GM18861 (cell line): Measurements from ENCODE around the gene SMTN.
"Not testable (repeated sequence)": the region's sequence is repeated elsewhere in the genome, so short reads cannot be mapped to it uniquely, and the experiment has no call there.

Source experiments
- ATAC-seq: cut with Tn5 transposase; IDR thresholded peaks from one replicate; pipeline ENCODE4 v1.9.1; 2021; ENCODE audit not compliant: unreplicated experiment

SMTN gene

GRCh38 chr22:31089160-31090100 is 8.3 kb downstream of the SMTN start:
- ATAC-seq: no peak

GRCh38 chr22:31090217-31091085 is 9.3 kb downstream of the SMTN start:
- no peak for ATAC-seq

DNA sequence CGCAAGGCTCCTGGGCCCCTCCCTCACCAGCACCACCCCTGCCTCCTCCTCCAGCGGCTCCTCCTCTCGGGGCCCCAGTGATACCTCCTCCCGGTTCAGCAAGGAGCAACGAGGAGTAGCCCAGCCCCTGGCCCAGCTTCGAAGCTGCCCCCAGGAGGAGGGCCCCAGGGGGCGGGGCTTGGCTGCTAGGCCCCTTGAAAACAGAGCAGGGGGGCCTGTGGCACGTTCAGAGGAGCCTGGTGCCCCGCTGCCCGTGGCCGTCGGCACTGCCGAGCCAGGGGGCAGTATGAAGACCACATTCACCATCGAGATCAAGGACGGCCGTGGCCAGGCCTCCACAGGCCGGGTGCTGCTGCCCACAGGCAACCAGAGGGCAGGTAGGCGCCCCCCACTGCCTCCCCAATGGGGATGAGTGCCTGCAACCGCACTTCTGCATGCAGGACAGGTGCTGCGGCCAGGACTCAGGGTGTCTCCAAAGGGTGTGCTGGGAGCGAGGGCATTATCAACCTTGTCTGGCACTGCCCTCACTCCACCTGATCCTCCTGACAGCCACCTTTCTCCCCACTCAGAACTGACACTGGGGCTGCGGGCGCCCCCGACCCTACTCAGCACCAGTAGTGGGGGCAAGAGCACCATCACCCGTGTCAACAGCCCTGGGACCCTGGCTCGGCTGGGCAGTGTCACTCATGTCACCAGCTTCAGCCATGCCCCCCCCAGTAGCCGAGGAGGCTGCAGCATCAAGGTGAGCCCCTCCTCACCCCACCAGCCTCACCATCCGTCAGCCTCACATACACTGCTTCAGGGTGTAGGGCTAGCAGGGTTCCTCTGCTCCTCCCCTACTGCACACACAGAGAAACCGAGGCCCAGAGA is 10.2 kb downstream of the SMTN start:
- ATAC-seq: no peak

DNA sequence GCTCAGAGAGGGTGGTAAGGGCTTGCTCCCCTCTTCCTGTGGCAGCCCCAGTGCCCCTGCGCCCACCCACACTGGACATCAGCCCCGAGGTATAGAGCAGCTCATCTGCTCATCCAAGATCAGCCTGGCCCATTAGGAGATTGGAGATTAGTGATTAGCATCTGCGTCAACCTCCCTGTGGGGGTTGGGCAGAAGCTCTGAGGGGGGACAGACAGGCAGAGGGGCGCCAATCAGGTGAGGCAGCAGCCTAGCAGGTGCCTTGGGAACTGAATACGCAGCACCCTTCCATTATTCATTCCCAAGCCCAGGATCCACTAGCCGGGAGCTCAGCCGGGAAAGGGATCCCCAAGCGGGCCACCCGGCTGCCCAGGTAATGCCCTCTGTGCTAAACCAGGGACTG is 11.0 kb downstream of the SMTN start:
- no peak for ATAC-seq

GRCh38 chr22:31093086-31093850 is 12.2 kb downstream of the SMTN start:
- no peak for ATAC-seq

GRCh38 chr22:31094021-31094551 is 13.0 kb downstream of the SMTN start:
- ATAC-seq: no peak

- ATAC-seq: no peak
These were observed 13.6 kb downstream of the SMTN start for GRCh38 chr22:31094741-31095140.

DNA sequence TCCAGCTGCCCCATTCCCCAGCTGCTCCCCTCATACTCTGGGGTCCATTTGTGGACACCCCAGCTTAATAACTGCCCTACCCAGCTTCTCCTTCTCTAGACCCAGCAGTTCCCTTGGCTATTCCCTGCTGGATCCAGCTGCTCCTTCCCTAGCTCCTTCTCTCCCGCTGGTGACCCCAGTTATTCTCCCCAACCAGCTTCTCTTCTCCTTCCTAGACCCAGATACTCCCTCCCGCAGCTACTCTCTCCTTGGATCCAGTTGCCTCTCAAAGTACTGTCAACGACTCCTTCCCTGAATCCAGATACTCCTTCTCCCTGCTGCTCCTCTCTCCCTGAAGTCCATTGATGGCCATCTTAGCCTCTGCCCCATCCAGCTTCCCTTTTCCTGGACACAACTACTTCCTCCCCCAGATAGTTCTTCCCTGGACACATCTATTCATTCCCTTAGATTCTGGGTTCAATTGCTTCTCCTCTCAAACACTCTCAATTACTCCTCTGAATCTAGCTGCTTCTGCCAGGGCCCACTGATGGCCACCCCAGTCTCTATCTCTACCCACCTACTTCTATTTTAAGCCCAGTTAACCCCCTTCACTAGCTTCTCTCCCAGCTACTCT is 14.6 kb downstream of the SMTN start:
- no peak for ATAC-seq

DNA sequence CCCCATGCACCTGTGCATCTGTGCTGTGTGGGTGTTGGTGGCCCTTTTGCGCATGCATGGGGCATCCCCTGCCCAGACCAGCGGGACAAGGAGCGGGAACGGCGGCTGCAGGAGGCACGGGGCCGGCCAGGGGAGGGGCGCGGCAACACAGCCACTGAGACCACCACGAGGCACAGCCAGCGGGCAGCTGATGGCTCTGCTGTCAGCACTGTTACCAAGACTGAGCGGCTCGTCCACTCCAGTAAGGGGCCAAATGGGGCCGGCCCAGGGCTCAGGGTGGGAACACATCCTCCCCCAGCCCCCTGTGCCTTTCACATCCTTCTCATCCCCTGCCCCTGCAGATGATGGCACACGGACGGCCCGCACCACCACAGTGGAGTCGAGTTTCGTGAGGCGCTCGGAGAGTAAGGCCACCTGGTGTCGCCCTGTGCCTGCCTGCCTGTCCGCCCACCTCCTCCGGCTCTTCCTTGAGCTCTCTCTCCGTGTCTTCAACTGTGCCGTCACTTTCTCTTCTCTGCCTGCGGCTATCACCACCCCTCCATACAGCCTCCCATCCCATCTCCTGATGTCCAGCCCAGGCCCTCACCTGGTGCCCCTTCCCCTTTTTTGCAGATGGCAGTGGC is 15.7 kb downstream of the SMTN start:
- no peak for ATAC-seq

DNA sequence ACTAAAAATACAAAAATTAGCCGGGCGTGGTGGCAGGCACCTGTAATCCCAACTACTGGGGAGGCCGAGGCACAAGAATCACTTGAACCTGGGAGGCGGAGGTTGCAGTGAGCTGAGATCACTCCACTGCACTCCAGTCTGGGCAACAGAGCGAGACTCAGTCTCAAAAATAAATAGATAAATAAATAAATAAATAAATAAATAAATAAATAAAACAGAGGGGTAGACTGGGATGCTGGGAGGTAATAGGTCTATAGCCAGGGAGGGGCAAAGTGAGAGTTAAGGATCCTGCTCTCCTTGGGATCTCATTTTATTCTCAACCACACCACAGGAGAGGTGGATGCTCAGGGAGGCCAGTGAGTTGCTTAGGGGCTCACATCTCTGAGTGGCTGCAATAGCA is 16.4 kb downstream of the SMTN start:
- ATAC-seq: not testable (repeated sequence)

GRCh38 chr22:31097941-31098631 is 17.0 kb downstream of the SMTN start:
- no peak for ATAC-seq

DNA sequence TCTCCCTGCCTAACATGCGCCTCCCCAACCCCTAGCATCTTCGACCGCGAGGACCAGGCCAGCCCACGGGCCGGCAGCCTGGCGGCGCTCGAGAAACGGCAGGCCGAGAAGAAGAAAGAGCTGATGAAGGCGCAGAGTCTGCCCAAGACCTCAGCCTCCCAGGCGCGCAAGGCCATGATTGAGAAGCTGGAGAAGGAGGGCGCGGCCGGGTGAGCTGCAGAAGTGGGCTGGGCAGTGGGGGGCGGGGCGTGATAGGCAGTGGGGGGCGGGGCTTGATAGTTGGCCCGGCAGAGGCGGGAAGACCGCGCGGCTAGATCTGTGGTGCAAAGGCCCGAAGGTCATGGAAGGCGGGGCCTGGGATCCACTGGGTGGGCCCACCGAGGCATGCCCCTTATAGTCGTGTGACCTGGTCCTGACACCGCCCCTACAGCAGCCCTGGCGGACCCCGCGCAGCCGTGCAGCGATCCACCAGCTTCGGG is 17.6 kb downstream of the SMTN start:
- no peak for ATAC-seq

DNA sequence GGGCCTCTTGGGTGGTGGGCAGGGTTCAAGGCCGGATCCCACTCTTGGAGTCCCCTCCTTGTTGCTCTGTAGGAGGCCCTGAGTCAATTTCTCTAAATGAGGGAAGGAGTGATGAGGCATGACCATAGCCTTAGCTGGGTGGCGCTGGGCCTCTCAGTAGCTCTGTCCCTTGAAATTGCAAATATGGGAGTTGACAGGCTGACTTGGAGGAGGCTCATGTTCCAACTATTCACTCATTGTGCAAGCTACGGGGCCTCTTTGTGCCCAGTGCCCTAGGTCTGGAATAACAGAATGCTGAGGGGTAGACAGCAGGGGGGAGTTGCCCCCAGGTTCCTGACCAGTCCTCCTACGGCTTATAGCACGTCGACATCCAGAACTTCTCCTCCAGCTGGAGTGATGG is 18.3 kb downstream of the SMTN start:
- ATAC-seq: no peak

GRCh38 chr22:31099841-31100761 is 19.0 kb downstream of the SMTN start:
- no peak for ATAC-seq

DNA sequence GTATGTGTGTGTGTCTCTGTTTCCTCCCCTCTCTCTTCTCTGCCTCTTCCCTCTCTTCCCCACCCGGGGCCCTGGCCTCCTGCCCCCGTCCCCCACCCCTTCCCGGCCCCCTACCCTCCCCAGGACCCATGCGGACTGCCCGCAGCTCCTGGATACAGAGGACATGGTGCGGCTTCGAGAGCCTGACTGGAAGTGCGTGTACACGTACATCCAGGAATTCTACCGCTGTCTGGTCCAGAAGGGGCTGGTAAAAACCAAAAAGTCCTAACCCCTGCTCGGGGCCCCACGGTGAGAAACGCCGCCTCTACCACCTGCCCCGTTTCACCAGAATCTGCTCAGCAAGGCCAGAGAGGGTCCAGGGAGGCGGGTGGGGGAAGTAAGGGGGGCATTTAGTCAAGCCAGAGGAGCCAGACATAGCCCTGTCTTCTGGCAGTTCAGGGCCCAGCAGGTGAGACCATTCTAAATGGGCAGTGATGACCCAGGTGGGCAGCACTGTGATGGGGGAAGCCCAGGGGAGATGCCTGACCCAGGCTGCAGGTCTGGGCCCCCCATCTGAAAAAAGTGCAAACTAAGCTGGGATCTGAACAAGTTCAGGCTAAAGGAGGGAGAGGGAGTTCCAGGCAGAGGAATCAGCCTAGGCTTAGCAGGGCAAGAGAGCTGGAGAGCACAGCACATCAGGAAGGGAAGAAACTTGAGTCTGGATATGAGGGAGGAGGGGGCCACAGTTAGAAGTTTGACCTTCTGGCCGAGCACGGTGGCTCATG is 19.8 kb downstream of the SMTN start:
- no peak for ATAC-seq

DNA sequence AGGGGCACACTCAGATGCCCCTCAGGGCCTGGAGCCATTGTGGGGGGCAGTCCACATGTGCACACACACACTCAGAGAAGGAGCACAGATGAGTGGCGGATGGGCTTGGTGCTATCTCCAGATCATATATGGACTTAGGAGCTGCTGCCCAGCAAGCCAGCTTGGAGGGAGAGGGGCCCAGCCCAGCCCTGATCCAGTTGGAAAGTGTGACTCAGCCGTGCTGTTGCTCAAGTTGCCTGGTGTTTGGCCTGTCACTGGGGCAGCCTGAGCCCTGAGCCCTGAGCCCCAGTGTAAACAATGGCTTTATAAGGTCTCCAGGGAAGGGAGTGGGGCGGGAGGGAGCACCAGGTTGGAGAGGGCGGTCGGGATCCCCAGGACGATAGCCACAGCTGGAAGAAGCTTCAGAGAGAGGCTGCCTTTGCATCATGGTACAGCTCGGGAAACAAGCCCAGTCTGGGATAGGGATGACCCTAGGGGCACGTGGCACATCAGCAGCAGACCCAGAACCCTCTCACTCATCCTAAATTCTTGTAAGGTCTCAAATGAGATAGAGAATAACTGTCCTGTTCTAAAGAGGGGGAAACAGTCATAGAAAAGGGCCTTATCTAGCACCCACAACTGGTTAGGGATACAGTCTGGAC is 21.4 kb downstream of the SMTN start:
- ATAC-seq: no peak
